Epithelial cell of proximal tubule (primary cell): Measurements from ENCODE around the gene NOL7. TPM values are rescaled to one million over a fixed set of nuclear protein-coding genes. Genes with fewer than 3 reads are reported as not detected.

Experiments
- DNase-seq: peaks from one replicate; pipeline ENCODE4 v3.0.0-alpha.2; 2011; ENCODE audit warnings: low read depth
- H3K4me3 ChIP-seq: 2 replicates; pipeline ENCODE4 v1.5.1; 2011; ENCODE audit warnings: low read depth, mild to moderate bottlenecking, low read length
- total RNA-seq: library from RNA; depleted of rRNA; stranded (reverse); fragments of >200 nt; gene quantifications from 2 replicates; pipeline ENCODE4 v1.2.3, GENCODE V29; 2015
- TF ChIP-seq, protein P1 (sequence below): conservative IDR thresholded peaks from 2 replicates; pipeline ENCODE4 v1.5.1; 2012; ENCODE audit warnings: low read depth, mild to moderate bottlenecking, low read length

The NOL7 gene
- total RNA-seq, 1 donor from 2014 or later = 186 TPM

DNA sequence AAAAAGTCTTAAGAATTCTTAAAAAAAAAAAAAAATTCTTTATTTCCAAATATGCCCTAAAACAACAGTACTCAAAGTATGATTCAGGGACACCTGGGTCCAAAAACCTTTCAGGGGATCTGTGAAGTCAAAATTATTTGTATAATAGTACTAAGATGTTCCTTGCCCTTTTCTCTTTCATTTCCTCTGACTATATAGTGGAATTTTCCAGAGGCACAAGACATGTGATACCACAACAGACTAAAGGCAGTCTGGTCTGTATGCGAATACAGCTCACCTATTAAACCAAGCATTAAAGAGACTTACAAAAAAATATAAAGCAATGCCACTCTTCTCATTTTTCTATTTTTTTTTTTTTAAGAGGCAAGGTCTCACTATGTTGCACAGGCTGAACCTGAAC is 15.4 kb downstream of the NOL7 start:
- DNase-seq = no peak
- H3K4me3 ChIP-seq = no peak overlapping the region
- TF ChIP-seq, protein P1, sequence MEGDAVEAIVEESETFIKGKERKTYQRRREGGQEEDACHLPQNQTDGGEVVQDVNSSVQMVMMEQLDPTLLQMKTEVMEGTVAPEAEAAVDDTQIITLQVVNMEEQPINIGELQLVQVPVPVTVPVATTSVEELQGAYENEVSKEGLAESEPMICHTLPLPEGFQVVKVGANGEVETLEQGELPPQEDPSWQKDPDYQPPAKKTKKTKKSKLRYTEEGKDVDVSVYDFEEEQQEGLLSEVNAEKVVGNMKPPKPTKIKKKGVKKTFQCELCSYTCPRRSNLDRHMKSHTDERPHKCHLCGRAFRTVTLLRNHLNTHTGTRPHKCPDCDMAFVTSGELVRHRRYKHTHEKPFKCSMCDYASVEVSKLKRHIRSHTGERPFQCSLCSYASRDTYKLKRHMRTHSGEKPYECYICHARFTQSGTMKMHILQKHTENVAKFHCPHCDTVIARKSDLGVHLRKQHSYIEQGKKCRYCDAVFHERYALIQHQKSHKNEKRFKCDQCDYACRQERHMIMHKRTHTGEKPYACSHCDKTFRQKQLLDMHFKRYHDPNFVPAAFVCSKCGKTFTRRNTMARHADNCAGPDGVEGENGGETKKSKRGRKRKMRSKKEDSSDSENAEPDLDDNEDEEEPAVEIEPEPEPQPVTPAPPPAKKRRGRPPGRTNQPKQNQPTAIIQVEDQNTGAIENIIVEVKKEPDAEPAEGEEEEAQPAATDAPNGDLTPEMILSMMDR = no peak

DNA sequence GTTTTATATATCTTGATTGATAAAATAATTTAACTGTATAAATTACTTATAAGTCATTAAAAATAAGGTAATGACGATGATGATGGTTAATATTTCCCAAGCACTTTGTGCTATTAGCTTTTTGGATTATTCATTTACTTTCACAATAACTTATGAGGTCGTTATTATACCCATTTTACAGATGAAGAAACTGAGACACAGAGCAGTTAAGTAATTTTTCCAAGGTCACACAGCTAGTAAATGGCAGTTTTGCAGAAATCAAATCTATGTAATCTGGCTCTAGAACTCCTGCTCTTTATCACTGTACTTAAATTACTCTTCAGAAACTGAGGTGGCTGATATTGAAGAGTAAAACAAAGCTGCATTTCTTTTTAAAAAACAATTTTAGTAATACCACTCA is 18.2 kb downstream of the NOL7 start:
- TF ChIP-seq, protein P1 = no peak
- no peak overlapping the region for H3K4me3 ChIP-seq
- DNase-seq = no peak

GRCh38 chr6:13635948-13636658 is 21.0 kb downstream of the NOL7 start:
- DNase-seq = no peak
- H3K4me3 ChIP-seq = no peak overlapping the region
- TF ChIP-seq, protein P1 = no peak

DNA sequence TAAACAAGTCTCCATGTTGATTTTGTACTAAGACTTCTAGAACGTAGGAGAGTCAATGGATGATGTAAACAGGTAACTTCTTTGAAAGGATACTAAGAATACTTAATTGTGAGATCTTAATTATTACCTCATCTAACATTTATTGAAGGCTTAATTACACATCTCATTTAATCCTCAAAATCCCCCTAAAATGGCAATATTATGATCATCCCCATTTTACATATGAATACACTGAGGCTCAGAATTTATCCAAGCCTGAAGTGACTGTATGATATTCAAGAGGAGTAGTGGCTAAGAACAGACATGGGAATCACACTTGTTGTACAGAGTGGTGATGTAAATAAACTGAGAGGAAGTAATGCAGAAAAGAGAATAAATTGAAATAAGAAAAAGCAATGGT is 22.9 kb downstream of the NOL7 start:
- no peak for DNase-seq
- H3K4me3 ChIP-seq = no peak overlapping the region
- TF ChIP-seq, protein P1 = no peak

DNA sequence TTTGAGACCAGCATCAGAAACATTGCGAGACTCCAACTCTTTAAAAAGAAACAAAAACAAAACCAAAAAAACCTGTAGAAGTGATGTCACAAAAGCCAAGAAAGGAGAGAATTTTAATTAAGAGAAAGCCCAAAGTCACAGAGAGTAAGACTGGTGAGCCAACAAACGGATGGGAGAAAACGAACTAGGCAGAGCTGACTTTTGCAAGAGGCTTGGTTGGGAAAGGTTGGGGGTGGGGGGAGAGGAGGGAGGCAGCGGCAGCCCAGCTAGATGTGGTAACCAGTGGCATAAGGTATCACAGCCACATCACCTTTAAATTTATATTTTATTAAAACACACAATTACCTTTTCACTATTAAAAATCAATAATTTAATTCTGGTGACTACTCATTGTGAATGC is 23.5 kb downstream of the NOL7 start:
- no peak for DNase-seq
- no peak overlapping the region for H3K4me3 ChIP-seq
- TF ChIP-seq, protein P1 = no peak

- no peak overlapping the region for H3K4me3 ChIP-seq
- DNase-seq = no peak
- TF ChIP-seq, protein P1 = no peak
Observed at GRCh38 chr6:13641315-13641714, 26.2 kb downstream of the NOL7 start.

DNA sequence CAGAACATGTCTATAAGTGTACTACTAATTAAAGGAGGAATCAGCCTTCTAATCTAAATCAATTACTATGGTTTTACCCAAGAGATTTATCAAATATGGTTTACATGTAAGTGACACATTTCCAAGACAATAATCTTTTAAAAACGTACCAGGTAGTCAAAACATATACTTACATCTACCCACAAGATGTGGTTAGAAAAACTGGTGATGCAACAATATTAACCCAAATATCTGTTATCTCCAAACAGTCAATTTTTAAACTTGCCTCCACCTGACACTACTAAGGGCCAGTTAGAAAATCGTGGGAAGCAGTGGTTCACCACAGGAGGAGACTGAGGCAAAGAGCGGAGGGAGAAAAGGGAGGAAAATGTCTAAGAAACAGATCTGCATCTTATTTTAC is 28.0 kb downstream of the NOL7 start:
- DNase-seq = no peak
- no peak overlapping the region for H3K4me3 ChIP-seq
- TF ChIP-seq, protein P1 = no peak
